Pancreas (tissue), 10 donors: ENCODE measurements around the gene PLXDC1. TPM values are rescaled to one million over a fixed set of nuclear protein-coding genes. Genes with fewer than 3 reads are reported as not detected.

ENCODE experiments used
- ATAC-seq, 4 donors: fragments of 200-7000 bp; cut with Tn5 transposase; one replicate each; pipeline versions ENCODE4 v1.8.0 to v1.9.1; 2020; ENCODE audit warnings: mild to moderate bottlenecking in 4 of 4, moderate library complexity in 4 of 4
- DNase-seq, 6 donors: peaks; one replicate each; pipeline ENCODE4 v3.0.0-alpha.2; 2020
- FAIRE-seq: peaks from 2 replicates; lab custom pipeline; 2012; peaks lifted over from hg19 to GRCh38; lab: Jason Lieb, UNC
- H3K27ac ChIP-seq, 4 donors: fragments of 200-600 bp; sonication (generic); 1 replicate in 3 of 4; 2 replicates in 1 of 4; pipeline versions ENCODE4 v1.5.0 to v1.8.0; 2020
- H3K27me3 ChIP-seq, 4 donors: fragments of 200-600 bp; one replicate each; pipeline ENCODE4 v1.8.0; 2021
- H3K36me3 ChIP-seq, 3 donors: fragments of 200-600 bp; sonication (generic) in 1 of 3; one replicate each; pipeline versions ENCODE4 v1.5.0 to v1.8.0; 2020 to 2021
- H3K4me1 ChIP-seq, 3 donors: fragments of 200-600 bp; one replicate each; pipeline ENCODE4 v1.8.0; 2021
- H3K4me3 ChIP-seq, 4 donors: fragments of 200-600 bp; sonication (generic) in 2 of 4; one replicate each; pipeline versions ENCODE4 v1.5.0 to v1.8.0; 2020 to 2021
- H3K9me3 ChIP-seq, 4 donors: fragments of 200-600 bp; one replicate each; pipeline ENCODE4 v1.8.0; 2021
- CTCF ChIP-seq, 4 donors: fragments of 200-600 bp; sonication (generic) in 3 of 4; IDR thresholded peaks; one replicate each; pipeline versions ENCODE4 v1.5.0 to v1.8.0; 2021; ENCODE audit warnings: antibody characterized with exemption in 4 of 4
- WGBS, 2 donors: extraction: QIAGEN DNeasy Blood & Tissue Kit; methylation state at CpG; one replicate each; pipeline ENCODE4 v1.1.7; 2013; 5-methylcytosine and 5-hydroxymethylcytosine counted together
- intact Hi-C, 3 donors: fragments of 100-400 bp; cut with DNase I; formaldehyde crosslinking; loops; one replicate each; pipeline versions ENCODE4 v1.11.1 to v1.14.2; 2022
- polyA plus RNA-seq, 2 donors: library from polyadenylated mRNA; stranded (reverse); fragments of 200-250 nt; gene quantifications; one replicate each; pipeline ENCODE4 v1.2.3, GENCODE V29; 2013
- total RNA-seq, 6 donors: library from RNA; stranded (reverse); fragmentation: NEBNext Ultra II Directional in 4 of 6; extraction: Animal tissue kit (Norgen Biotek cat#: 25700) in 4 of 6; gene quantifications; one replicate each; pipeline versions ENCODE4 v1.2.1 to v1.2.4, GENCODE V29; 2021 to 2023
- donor health status: healthy with polysubstance abuse.
- donor health status: DM: no; HTN: no; CAD: no; lungs with moderate emphysema.
- donor health status: DM: no; HTN: no; CAD: no.
- donor health status: control.
- donor health status: control.
- donor health status: Bipolar disorder and iron deficiency.
- donor health status: DM: yes; HTN: yes; CAD: no.
- donor health status: DM: no; HTN: no; CAD: no.
- donor health status: DM: no; HTN: no; CAD: no.
- donor health status: DM: yes; HTN: yes; CAD: no.

Gene PLXDC1
- total and polyA plus RNA-seq, 8 donors, result 0.88 to 5.6 (median 1.9) TPM

DNA sequence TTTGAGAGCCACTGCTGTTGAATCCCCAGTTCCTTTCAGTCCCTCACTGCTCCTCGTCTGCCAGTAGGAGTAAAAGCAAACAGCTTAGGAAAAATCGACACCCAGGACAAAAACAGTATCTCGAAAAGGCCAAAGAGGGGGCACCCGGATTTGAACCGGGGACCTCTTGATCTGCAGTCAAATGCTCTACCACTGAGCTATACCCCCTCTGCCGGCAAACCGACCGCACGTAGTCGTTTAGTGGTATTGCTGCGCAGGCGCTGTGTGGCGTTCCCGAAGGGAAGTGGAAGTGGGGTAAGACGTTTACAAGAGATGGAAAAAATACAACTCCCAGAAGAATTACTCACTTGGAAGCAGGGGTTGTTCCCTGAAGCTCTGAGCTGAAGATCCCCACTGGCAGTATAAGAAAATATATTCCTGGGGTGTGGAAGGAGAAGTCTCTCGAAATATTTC lies 2.2 kb upstream of the PLXDC1 start:
- Histone ChIP-seq H3K27me3 (no peaks in the 10 kb centered on the region), H3K4me3 (peak overlapping the region; percentile 11 to 61 (median 54)), H3K27ac (peak overlapping the region; percentile 39 to 85 (median 55)), H3K9me3 (no peaks in the 10 kb centered on the region), H3K4me1 (peaks cover 0 to 4% (median 0%) of the 10 kb centered on the region in 3 donors), H3K36me3 (no peaks in the 10 kb centered on the region)
- FAIRE-seq, result no peak
- WGBS, 2 donors, result 31 to 33% methylated on average over 16 of the region's 16 CpGs
- peak; percentile 77 to 91 (median 84) for ATAC-seq
- TF ChIP-seq CTCF (IDR thresholded peaks at IDR 0.05), result no peak
- peak; percentile 81 to 96 (median 90) for DNase-seq
- intact Hi-C loops, result loop anchor here in 2 of 3 donors (5.0 to 10.0 kb wide), 2 partner anchors 89 to 171 kb away; no protein-coding TSS in a partner anchor

- no peaks in the 10 kb centered on the region for H3K36me3 ChIP-seq
- peaks cover 0 to 4% (median 0%) of the 10 kb centered on the region in 3 donors for H3K4me1 ChIP-seq
- DNase-seq (peak in 1 of 6 donors; percentile 29), FAIRE-seq (no peak), ATAC-seq (no peak)
- H3K4me3 ChIP-seq, result peak overlapping the region in 3 of 4 donors; percentile 18 to 61 (median 60)
- no peak for TF ChIP-seq CTCF (IDR thresholded peaks at IDR 0.05)
- intact Hi-C loops, result loop anchor here in 2 of 3 donors (5.0 to 10.0 kb wide), 2 partner anchors 87 to 170 kb away; no protein-coding TSS in a partner anchor
- no peaks in the 10 kb centered on the region for H3K9me3 ChIP-seq
- peak overlapping the region in 1 of 4 donors; percentile 47 for H3K27ac ChIP-seq
- 32 to 38% methylated on average over 24 to 25 of the region's 25 CpGs for WGBS, 2 donors
- no peaks in the 10 kb centered on the region for H3K27me3 ChIP-seq
Observed at GRCh38 chr17:39151943-39152818, 744 bp upstream of the PLXDC1 start.

GRCh38 chr17:39150795-39151149 lies 665 bp downstream of the PLXDC1 start:
- no peaks in the 10 kb centered on the region for H3K9me3 ChIP-seq
- intact Hi-C loops, result loop anchor here in 2 of 3 donors (5.0 to 10.0 kb wide), 2 partner anchors 86 to 168 kb away; no protein-coding TSS in a partner anchor
- peaks cover 0 to 4% (median 0%) of the 10 kb centered on the region in 3 donors for H3K4me1 ChIP-seq
- FAIRE-seq (no peak), ATAC-seq (no peak), DNase-seq (no peak)
- WGBS, 2 donors, result 24 to 33% methylated on average over 4 to 5 of the region's 5 CpGs
- peak overlapping the region in 1 of 4 donors; percentile 60 for H3K4me3 ChIP-seq
- no peaks in the 10 kb centered on the region for H3K36me3 ChIP-seq
- no peak for TF ChIP-seq CTCF (IDR thresholded peaks at IDR 0.05)
- H3K27me3 ChIP-seq, result no peaks in the 10 kb centered on the region
- H3K27ac ChIP-seq, result no peak overlapping the region

DNA sequence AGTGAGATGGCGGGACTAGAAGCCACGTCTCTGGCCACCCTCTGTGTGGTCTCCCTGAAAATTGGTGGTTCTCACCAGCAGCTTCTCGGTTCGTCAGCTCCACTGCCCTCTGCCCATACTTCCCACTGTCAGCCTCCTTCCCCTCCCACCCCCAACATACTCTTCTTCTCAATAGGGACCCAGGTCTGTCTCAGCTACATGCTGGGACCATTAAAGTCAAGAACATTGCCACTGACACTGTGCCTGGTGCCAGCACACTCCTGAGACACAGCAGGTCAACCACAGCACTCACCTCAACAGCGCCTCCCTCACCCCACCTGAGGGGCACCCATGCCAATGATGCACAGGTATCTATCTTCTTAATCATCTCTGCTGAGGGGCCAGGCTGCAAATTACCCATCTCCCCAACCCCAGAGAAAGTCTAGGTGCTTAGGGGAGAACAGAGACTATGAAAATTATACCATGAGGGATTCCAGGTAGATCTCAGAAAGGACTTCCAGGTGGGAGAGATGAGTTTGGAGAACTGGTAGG lies 1.3 kb downstream of the PLXDC1 start:
- intact Hi-C loops, result loop anchor here in 2 of 3 donors (5.0 to 10.0 kb wide), 2 partner anchors 85 to 168 kb away; no protein-coding TSS in a partner anchor
- no peak for DNase-seq
- no peak overlapping the region for H3K27ac ChIP-seq
- no peak overlapping the region for H3K4me3 ChIP-seq
- ATAC-seq, result no peak
- H3K4me1 ChIP-seq, result peaks cover 0 to 6% (median 0%) of the 10 kb centered on the region in 3 donors
- H3K9me3 ChIP-seq, result no peaks in the 10 kb centered on the region
- H3K36me3 ChIP-seq, result no peaks in the 10 kb centered on the region
- no peak for FAIRE-seq
- TF ChIP-seq CTCF (IDR thresholded peaks at IDR 0.05), result no peak
- 60 to 72% methylated on average over 5 of the region's 5 CpGs for WGBS, 2 donors
- no peaks in the 10 kb centered on the region for H3K27me3 ChIP-seq
